H9 (cell line): ENCODE measurements around the gene SLC24A3. TPM values are rescaled to one million over a fixed set of nuclear protein-coding genes. Genes with fewer than 3 reads are reported as not detected.

Source experiments
- DNase-seq: peaks from one replicate; pipeline ENCODE4 v3.0.0-alpha.2; 2017
- H2AFZ ChIP-seq: one replicate; pipeline ENCODE4 v1.6.1; 2013; ENCODE audit warnings: mild to moderate bottlenecking, low read length, control low read depth, moderate library complexity
- H2AK5ac ChIP-seq: 2 replicates; pipeline ENCODE4 v1.6.1; 2013; ENCODE audit warnings: low read length, control low read depth, mixed read lengths; ENCODE audit not compliant: insufficient read length
- H2BK120ac ChIP-seq: one replicate; pipeline ENCODE4 v1.6.1; 2013; ENCODE audit warnings: low read depth, mild to moderate bottlenecking, low read length, control low read depth, inconsistent platforms; ENCODE audit not compliant: poor library complexity, severe bottlenecking
- H2BK12ac ChIP-seq: 2 replicates; pipeline ENCODE4 v1.6.1; 2013; ENCODE audit warnings: low read length, control low read depth, mixed read lengths, low read depth; ENCODE audit not compliant: insufficient read length
- H2BK15ac ChIP-seq: 2 replicates; pipeline ENCODE4 v1.6.1; 2013; ENCODE audit warnings: low read depth, low read length, control low read depth
- H2BK20ac ChIP-seq: one replicate; pipeline ENCODE4 v1.6.1; 2013; ENCODE audit warnings: low read depth, mild to moderate bottlenecking, low read length, control low read depth, inconsistent platforms; ENCODE audit not compliant: poor library complexity, severe bottlenecking
- H2BK5ac ChIP-seq: 2 replicates; pipeline ENCODE4 v1.6.1; 2013; ENCODE audit warnings: low read length, control low read depth, mixed read lengths; ENCODE audit not compliant: insufficient read length
- H3K14ac ChIP-seq: 2 replicates; pipeline ENCODE4 v1.6.1; 2013; ENCODE audit warnings: low read length, control low read depth; ENCODE audit not compliant: insufficient read depth
- H3K18ac ChIP-seq: 2 replicates; pipeline ENCODE4 v1.6.1; 2013; ENCODE audit warnings: low read depth, mild to moderate bottlenecking, mixed read lengths, low read length, control low read depth; ENCODE audit not compliant: insufficient read length
- H3K23ac ChIP-seq: 2 replicates; pipeline ENCODE4 v1.6.1; 2013; ENCODE audit warnings: low read length, control low read depth, mixed read lengths, low read depth; ENCODE audit not compliant: insufficient read length
- H3K23me2 ChIP-seq: 2 replicates; pipeline ENCODE4 v1.6.1; 2013; ENCODE audit warnings: low read depth, mild to moderate bottlenecking, mixed read lengths, low read length, control low read depth; ENCODE audit not compliant: insufficient read length, poor library complexity, severe bottlenecking
- H3K27ac ChIP-seq: 2 replicates; pipeline ENCODE4 v1.5.1; 2013; ENCODE audit warnings: low read length, control low read depth, mixed read lengths, low read depth; ENCODE audit not compliant: insufficient read length
- H3K27me3 ChIP-seq: 2 replicates; pipeline ENCODE4 v1.6.1; 2013; ENCODE audit warnings: low read length, control low read depth, inconsistent platforms; ENCODE audit not compliant: insufficient read depth
- H3K4ac ChIP-seq: 2 replicates; pipeline ENCODE4 v1.6.1; 2013; ENCODE audit warnings: low read depth, mild to moderate bottlenecking, control low read depth, inconsistent platforms, low read length, moderate library complexity
- H3K4me1 ChIP-seq: 2 replicates; pipeline ENCODE4 v1.6.1; 2013; ENCODE audit warnings: low read length, control low read depth, inconsistent platforms; ENCODE audit not compliant: insufficient read depth
- H3K4me2 ChIP-seq: 2 replicates; pipeline ENCODE4 v1.6.1; 2013; ENCODE audit warnings: low read length, control low read depth, mixed read lengths; ENCODE audit not compliant: insufficient read length, insufficient read depth
- H3K56ac ChIP-seq: 2 replicates; pipeline ENCODE4 v1.6.1; 2013; ENCODE audit warnings: low read depth, mild to moderate bottlenecking, mixed read lengths, low read length, control low read depth; ENCODE audit not compliant: insufficient read length
- H3K79me1 ChIP-seq: 2 replicates; pipeline ENCODE4 v1.6.1; 2013; ENCODE audit warnings: low read depth, mild to moderate bottlenecking, moderate library complexity, low read length, control low read depth, inconsistent platforms; ENCODE audit not compliant: insufficient read depth, poor library complexity, severe bottlenecking
- H3K79me2 ChIP-seq: 2 replicates; pipeline ENCODE4 v1.6.1; 2013; ENCODE audit warnings: low read length, control low read depth, inconsistent platforms; ENCODE audit not compliant: insufficient read depth
- H3K9ac ChIP-seq: 2 replicates; pipeline ENCODE4 v1.6.1; 2013; ENCODE audit warnings: low read length, control low read depth, mixed read lengths; ENCODE audit not compliant: insufficient read length; ENCODE audit errors: extremely low read depth
- H3K9me3 ChIP-seq: one replicate; pipeline ENCODE4 v1.6.1; 2013; ENCODE audit warnings: low read depth, low read length, inconsistent platforms; ENCODE audit not compliant: control insufficient read depth
- H3T11ph ChIP-seq: one replicate; pipeline ENCODE4 v1.6.1; 2013; ENCODE audit warnings: mild to moderate bottlenecking, low read length, control low read depth, inconsistent platforms
- H4K20me1 ChIP-seq: one replicate; pipeline ENCODE4 v1.6.1; 2013; ENCODE audit not compliant: control insufficient read depth, insufficient read length, insufficient read depth
- H4K5ac ChIP-seq: 2 replicates; pipeline ENCODE4 v1.6.1; 2013; ENCODE audit warnings: low read depth, mild to moderate bottlenecking, mixed read lengths, low read length, control low read depth; ENCODE audit not compliant: insufficient read length
- H4K8ac ChIP-seq: replicated peaks from 2 replicates; pipeline ENCODE4 v1.6.1; 2013; ENCODE audit warnings: low read length, control low read depth, mixed read lengths, low read depth; ENCODE audit not compliant: insufficient read length
- H4K91ac ChIP-seq: 2 replicates; pipeline ENCODE4 v1.6.1; 2013; ENCODE audit warnings: low read depth, mild to moderate bottlenecking, moderate library complexity, mixed read lengths, low read length, control low read depth; ENCODE audit not compliant: insufficient read length
- H3K27ac Mint-ChIP-seq, 3 experiments: 2 replicates in 2 of 3; 3 replicates in 1 of 3; pipeline ENCODE4 v1.8.0; 2020 to 2021; ENCODE audit warnings: mixed read lengths in 3 of 3, mild to moderate bottlenecking in 1 of 3, moderate library complexity in 1 of 3
- H3K27me3 Mint-ChIP-seq: 2 replicates; pipeline ENCODE4 v1.8.0; 2021; ENCODE audit warnings: low read depth, mild to moderate bottlenecking, moderate library complexity, mixed read lengths
- H3K36me3 Mint-ChIP-seq, 3 experiments: 2 replicates in 2 of 3; 3 replicates in 1 of 3; pipeline ENCODE4 v1.8.0; 2020 to 2021; ENCODE audit warnings: low read depth in 3 of 3, mixed read lengths in 3 of 3; ENCODE audit not compliant: insufficient read depth in 1 of 3
- H3K4me1 Mint-ChIP-seq, 2 experiments: 2 replicates each; pipeline ENCODE4 v1.8.0; 2020; ENCODE audit warnings: mixed read lengths in 2 of 2
- H3K4me3 Mint-ChIP-seq, 2 experiments: 2 replicates in 1 of 2; 3 replicates in 1 of 2; pipeline ENCODE4 v1.8.0; 2020 to 2021; ENCODE audit warnings: mild to moderate bottlenecking in 2 of 2, mixed read lengths in 2 of 2, moderate library complexity in 1 of 2
- H3K9me3 Mint-ChIP-seq, 2 experiments: 2 replicates in 1 of 2; 3 replicates in 1 of 2; pipeline ENCODE4 v1.8.0; 2020; ENCODE audit warnings: mild to moderate bottlenecking in 2 of 2, mixed read lengths in 2 of 2, moderate library complexity in 1 of 2
- CTCF ChIP-seq: fragments of 200-600 bp; sonication (generic); conservative IDR thresholded peaks from 3 replicates; pipeline ENCODE4 v1.8.0; 2021; ENCODE audit warnings: antibody characterized with exemption, mild to moderate bottlenecking
- WGBS: extraction: QIAGEN DNeasy Blood & Tissue Kit; methylation state at CpG from one replicate; pipeline ENCODE4 v1.1.7; 2013; ENCODE audit warnings: missing lambda C conversion rate, low lambda C conversion rate, mixed read lengths; ENCODE audit not compliant: insufficient read length; ENCODE audit errors: extremely low coverage; 5-methylcytosine and 5-hydroxymethylcytosine counted together
- total RNA-seq: library from RNA; stranded (reverse); gene quantifications from 2 replicates; pipeline ENCODE4 v1.2.1, GENCODE V29; 2021

The SLC24A3 gene
- total RNA-seq, 1 experiment from 2014 or later: 0.83 TPM

GRCh38 chr20:19740512-19740911 is 528.1 kb downstream of the SLC24A3 start:
- no peak overlapping the region for H3K14ac ChIP-seq
- no peak overlapping the region for H3K18ac ChIP-seq
- no peak overlapping the region for H2BK5ac ChIP-seq
- H2BK12ac ChIP-seq: no peak overlapping the region
- no CpG with 5 or more reads among the region's 3 CpGs for WGBS
- peaks cover 5 to 6% of the 10 kb centered on the region in 2 experiments for H3K9me3 Mint-ChIP-seq
- no peaks in the 10 kb centered on the region for H3K23me2 ChIP-seq
- H3K79me2 ChIP-seq: no peaks in the 10 kb centered on the region
- H2AK5ac ChIP-seq: no peak overlapping the region
- no peak overlapping the region for H3K56ac ChIP-seq
- peak overlapping the region; percentile 26 for H2BK20ac ChIP-seq
- no peaks in the 10 kb centered on the region for H3K27me3 ChIP-seq
- no peak overlapping the region for H3K4me2 ChIP-seq
- no peak for TF ChIP-seq CTCF
- H3K23ac ChIP-seq: no peak overlapping the region
- no peak overlapping the region for H3K4me3 Mint-ChIP-seq
- no peak overlapping the region for H2BK120ac ChIP-seq
- no peak overlapping the region for H3K4ac ChIP-seq
- no peak overlapping the region for H2AFZ ChIP-seq
- H3K4me1 Mint-ChIP-seq: peaks cover 16 to 17% of the 10 kb centered on the region in 2 experiments
- H3T11ph ChIP-seq: no peak overlapping the region
- H3K79me1 ChIP-seq: no peaks in the 10 kb centered on the region
- no peaks in the 10 kb centered on the region for H3K9me3 ChIP-seq
- no peak overlapping the region for H2BK15ac ChIP-seq
- no peaks in the 10 kb centered on the region; the same call in 1 of the 2 replicates for H3K4me1 ChIP-seq
- peaks cover 0 to 3% (median 2%) of the 10 kb centered on the region in 3 experiments; a peak in 1 of 7 replicates for H3K36me3 Mint-ChIP-seq
- H3K27ac Mint-ChIP-seq: no peak overlapping the region
- no peak for DNase-seq
- H4K91ac ChIP-seq: no peak overlapping the region
- H4K20me1 ChIP-seq: no peaks in the 10 kb centered on the region
- H3K9ac ChIP-seq: no peak overlapping the region
- no peak overlapping the region for H4K8ac ChIP-seq
- no peak overlapping the region for H4K5ac ChIP-seq
- H3K27ac ChIP-seq: no peak overlapping the region
- peaks cover 2% of the 10 kb centered on the region; the same call in 1 of the 2 replicates for H3K27me3 Mint-ChIP-seq
